ENCODE data around the gene PTPN4.

Gene PTPN4

GRCh38 chr2:119819846-119820245 is 60.1 kb downstream of the PTPN4 start:
- ATAC-seq: peak; percentile 48
- TF ChIP-seq ZNF70 (CRISPR knock-in tag; IDR thresholded peaks at IDR 0.05): no peak
- no peak for TF ChIP-seq ZNF565 (CRISPR knock-in tag; conservative IDR thresholded peaks at IDR 0.05; ENCODE audit: low read depth)
- TF ChIP-seq CREB5 (CRISPR knock-in tag; IDR thresholded peaks at IDR 0.05; ENCODE audit: low read depth): no peak
- TF ChIP-seq ZC3H10 (CRISPR knock-in tag; IDR thresholded peaks at IDR 0.05): no peak
- TF ChIP-seq PPARA (CRISPR knock-in tag; IDR thresholded peaks at IDR 0.05; ENCODE audit: borderline replicate concordance): no peak
- TF ChIP-seq TOX (CRISPR knock-in tag; IDR thresholded peaks at IDR 0.05; ENCODE audit: borderline replicate concordance): no peak
- TF ChIP-seq CSRNP3 (CRISPR knock-in tag; IDR thresholded peaks at IDR 0.05): no peak
- TF ChIP-seq GLIS3 (CRISPR knock-in tag; IDR thresholded peaks at IDR 0.05): no peak
- TF ChIP-seq CSDC2 (CRISPR knock-in tag; IDR thresholded peaks at IDR 0.05): no peak
- TF ChIP-seq POU6F1 (CRISPR knock-in tag; IDR thresholded peaks at IDR 0.05; ENCODE audit: borderline replicate concordance, low read depth): no peak

GRCh38 chr2:119820275-119820674 is 60.6 kb downstream of the PTPN4 start:
- ATAC-seq: peak; percentile 95
- no peak for TF ChIP-seq ARNTL (CRISPR knock-in tag; IDR thresholded peaks at IDR 0.05; ENCODE audit: borderline replicate concordance, low read depth)
- TF ChIP-seq CSDC2 (CRISPR knock-in tag; IDR thresholded peaks at IDR 0.05): peak; percentile 94
- peak; percentile 78 for TF ChIP-seq PATZ1 (CRISPR knock-in tag; IDR thresholded peaks at IDR 0.05; ENCODE audit: borderline replicate concordance)
- TF ChIP-seq TSHZ2 (CRISPR knock-in tag; IDR thresholded peaks at IDR 0.05): peak; percentile 17; the same call in 1 of the 2 replicates
- TF ChIP-seq ESRRG (CRISPR knock-in tag; IDR thresholded peaks at IDR 0.05): no peak
- TF ChIP-seq TOX (CRISPR knock-in tag; IDR thresholded peaks at IDR 0.05; ENCODE audit: borderline replicate concordance): peak; percentile 99
- no peak; the same call in 1 of the 2 replicates for TF ChIP-seq ZNF565 (CRISPR knock-in tag; conservative IDR thresholded peaks at IDR 0.05; ENCODE audit: low read depth)
- no peak for TF ChIP-seq PPARA (CRISPR knock-in tag; IDR thresholded peaks at IDR 0.05; ENCODE audit: borderline replicate concordance)
- TF ChIP-seq CREB5 (CRISPR knock-in tag; IDR thresholded peaks at IDR 0.05; ENCODE audit: low read depth): no peak
- TF ChIP-seq ZFP30 (CRISPR knock-in tag; IDR thresholded peaks at IDR 0.05): 0 out of 2 replicates have a peak, but pooled peaks have one; percentile 29
- TF ChIP-seq ZFP3 (CRISPR knock-in tag; IDR thresholded peaks at IDR 0.05): peak; percentile 83
- TF ChIP-seq OSR1 (CRISPR knock-in tag; IDR thresholded peaks at IDR 0.05): peak; percentile 97
- TF ChIP-seq SNAI2 (CRISPR knock-in tag; IDR thresholded peaks at IDR 0.05): no peak
- peak; percentile 96 for TF ChIP-seq ZC3H10 (CRISPR knock-in tag; IDR thresholded peaks at IDR 0.05)
- TF ChIP-seq CSRNP3 (CRISPR knock-in tag; IDR thresholded peaks at IDR 0.05): no peak
- TF ChIP-seq BACH2 (CRISPR knock-in tag; IDR thresholded peaks at IDR 0.05; ENCODE audit: borderline replicate concordance): no peak
- TF ChIP-seq ZNF70 (CRISPR knock-in tag; IDR thresholded peaks at IDR 0.05): no peak
- TF ChIP-seq GLIS3 (CRISPR knock-in tag; IDR thresholded peaks at IDR 0.05): 0 out of 2 replicates have a peak, but pooled peaks have one; percentile 36
- TF ChIP-seq ZNF8 (CRISPR knock-in tag; IDR thresholded peaks at IDR 0.05): peak; percentile 61; the same call in 1 of the 2 replicates
- TF ChIP-seq ISL1 (CRISPR knock-in tag; IDR thresholded peaks at IDR 0.05): peak; percentile 92
- no peak for TF ChIP-seq POU6F1 (CRISPR knock-in tag; IDR thresholded peaks at IDR 0.05; ENCODE audit: borderline replicate concordance, low read depth)
- no peak for TF ChIP-seq TCF4 (CRISPR knock-in tag; IDR thresholded peaks at IDR 0.05; ENCODE audit: borderline replicate concordance)
- peak; percentile 90; the same call in 1 of the 2 replicates for TF ChIP-seq RARB (CRISPR knock-in tag; IDR thresholded peaks at IDR 0.05)
